Fibroblast of skin of left biceps (primary cell): ENCODE data around the gene SREBF1.

Experiments used
- DNase-seq, 2 experiments: peaks; one replicate each; pipeline ENCODE4 v3.0.0-alpha.2; 2013; ENCODE audit warnings: low read depth in 2 of 2

SREBF1 gene

DNA sequence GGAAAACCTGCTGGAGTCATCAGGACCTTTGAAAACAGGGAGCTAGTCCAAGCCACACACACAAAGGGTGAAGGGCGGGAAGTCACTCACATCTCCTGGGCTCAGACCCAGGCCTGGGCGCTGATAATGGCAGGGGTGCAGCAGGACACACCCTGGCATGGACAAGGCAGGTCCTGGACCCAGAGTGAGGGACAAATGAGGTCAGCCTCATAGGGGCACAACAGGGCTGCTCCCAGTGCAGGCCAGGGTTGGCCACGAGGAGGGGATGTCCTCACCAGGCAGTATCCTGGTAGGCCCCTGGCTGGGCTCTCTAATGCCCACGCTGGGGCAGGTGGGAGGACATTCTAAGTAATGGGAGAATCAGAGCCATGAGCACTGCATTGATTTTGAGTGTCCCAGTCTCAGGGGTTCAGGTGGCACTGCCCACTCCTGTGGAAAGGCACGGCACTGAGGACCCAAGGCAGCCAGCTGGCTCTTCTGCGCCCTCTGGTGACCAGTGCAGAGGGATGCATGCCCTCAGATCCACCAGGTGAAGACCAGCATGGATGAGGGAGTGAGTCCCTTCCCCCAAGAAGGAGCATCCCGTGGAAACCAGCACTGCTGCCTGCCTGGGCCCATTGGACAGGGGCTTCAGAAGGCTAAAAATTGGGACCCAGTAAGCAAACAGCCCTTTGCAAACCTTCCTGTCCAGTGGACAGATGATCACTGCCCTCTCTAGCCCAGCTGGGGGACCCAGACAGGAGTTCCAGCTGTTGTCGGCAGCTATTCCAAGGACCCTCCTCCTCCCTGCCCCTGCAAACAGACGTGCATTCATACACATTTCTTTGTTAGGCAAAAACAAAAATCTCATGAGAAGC lies 23.4 kb upstream of the SREBF1 start:
- DNase-seq, result no peak

DNA sequence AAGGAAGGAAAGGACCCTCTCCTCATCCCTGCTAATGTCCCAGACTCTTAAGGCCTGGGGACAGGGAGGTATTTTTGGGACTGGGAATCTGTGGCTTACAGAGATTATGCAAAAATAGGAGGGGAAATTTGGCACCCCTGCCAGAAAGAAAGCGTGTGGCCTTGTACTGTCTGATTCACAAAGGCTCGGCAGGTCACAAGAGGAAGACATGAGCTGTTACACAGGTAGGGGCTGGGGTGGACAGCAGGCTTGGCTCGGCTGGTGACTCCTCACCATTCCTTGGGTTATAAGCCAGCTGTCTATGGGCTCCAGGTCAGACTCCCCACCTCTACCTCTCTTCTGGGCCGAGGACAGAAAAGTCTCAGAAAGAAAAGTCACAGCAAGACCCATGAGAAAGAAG lies 20.7 kb upstream of the SREBF1 start:
- DNase-seq, result no peak

DNA sequence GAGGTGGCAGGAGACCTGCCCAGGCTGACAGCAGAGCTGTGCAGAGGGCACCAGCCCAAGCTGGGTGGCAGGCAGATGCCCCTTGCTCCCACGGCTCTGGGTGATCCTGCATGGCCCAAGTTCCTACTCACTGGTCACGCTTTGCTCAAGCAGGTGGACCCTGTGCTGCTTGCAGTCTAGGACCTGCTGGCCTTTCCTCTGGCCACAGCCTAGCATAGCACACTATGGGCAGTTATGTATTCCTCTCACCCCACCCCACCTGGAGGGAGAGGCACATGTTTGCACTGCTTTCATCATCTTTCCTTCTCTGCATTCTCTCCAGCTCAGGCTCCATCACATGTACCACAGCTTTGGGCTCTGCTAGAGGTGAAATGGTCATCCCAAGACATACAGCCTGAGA lies 19.6 kb upstream of the SREBF1 start:
- no peak for DNase-seq

DNA sequence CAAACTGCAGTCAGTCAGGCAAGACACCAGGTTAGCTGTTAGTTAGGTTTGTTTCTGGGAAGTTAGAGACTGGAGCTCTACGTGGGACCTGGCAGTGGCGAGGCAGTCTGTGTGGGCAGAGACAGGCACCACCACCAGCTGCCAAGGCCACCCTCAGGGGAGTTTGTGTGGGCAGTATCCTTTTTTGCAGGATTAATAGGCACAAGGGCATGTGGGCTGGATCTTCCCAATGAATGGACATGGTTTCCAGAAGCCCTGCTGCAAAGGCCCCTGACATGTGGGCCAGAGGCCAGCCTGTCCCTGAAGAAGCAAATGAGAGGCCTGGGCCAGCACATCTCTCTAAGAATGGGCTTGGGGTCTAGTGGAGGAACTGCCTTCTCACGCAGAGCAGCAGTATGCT lies 19.2 kb upstream of the SREBF1 start:
- DNase-seq, result no peak

DNA sequence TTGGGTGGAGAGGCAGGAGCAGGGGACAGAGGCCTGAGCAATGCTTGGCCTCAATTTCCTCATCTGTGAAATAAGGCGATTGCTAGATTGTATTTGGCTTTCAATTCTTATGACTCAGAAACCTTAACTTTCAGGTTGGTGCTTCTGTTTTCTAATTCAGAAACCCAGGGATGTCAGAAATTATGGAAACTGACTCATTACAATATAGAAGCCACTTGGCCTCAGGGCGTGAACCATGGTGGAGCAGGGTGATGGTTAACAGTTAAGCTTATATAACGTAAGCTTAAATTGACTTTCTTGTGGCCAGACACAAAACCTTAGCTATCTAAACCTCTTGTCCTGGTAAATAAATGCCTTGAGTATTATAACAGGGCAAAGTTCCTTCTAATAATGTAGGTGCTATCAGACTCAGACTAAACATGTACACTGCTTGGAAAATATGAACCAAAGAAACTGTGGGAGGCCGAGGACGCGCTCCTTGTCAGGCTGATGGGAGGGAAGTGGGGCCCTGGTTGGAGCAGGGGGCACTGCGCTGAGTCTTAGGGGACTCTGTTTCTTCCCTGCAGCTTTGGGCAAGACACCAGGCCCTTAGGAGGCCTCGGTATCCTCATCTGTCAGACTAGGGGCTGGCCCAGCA lies 17.1 kb upstream of the SREBF1 start:
- DNase-seq, result no peak

DNA sequence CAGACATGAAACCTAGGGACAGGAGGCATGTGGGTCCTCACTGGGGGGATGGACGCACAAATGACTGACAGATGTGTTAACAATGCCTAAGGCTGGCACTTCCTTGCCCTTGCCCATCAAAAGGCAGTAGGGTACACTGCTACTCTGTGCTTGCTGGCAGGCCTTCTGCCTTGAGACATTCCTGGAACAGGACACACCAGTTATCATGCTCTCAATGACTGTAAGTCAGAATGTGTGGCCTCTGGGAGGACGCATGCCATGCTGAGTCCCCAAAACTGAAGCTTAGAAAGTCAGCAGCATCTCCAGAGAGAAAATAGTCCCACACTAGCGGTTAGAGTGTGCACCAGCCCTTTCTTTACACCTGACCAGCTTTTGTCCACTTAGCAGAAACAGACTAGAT lies 16.1 kb upstream of the SREBF1 start:
- no peak for DNase-seq

DNA sequence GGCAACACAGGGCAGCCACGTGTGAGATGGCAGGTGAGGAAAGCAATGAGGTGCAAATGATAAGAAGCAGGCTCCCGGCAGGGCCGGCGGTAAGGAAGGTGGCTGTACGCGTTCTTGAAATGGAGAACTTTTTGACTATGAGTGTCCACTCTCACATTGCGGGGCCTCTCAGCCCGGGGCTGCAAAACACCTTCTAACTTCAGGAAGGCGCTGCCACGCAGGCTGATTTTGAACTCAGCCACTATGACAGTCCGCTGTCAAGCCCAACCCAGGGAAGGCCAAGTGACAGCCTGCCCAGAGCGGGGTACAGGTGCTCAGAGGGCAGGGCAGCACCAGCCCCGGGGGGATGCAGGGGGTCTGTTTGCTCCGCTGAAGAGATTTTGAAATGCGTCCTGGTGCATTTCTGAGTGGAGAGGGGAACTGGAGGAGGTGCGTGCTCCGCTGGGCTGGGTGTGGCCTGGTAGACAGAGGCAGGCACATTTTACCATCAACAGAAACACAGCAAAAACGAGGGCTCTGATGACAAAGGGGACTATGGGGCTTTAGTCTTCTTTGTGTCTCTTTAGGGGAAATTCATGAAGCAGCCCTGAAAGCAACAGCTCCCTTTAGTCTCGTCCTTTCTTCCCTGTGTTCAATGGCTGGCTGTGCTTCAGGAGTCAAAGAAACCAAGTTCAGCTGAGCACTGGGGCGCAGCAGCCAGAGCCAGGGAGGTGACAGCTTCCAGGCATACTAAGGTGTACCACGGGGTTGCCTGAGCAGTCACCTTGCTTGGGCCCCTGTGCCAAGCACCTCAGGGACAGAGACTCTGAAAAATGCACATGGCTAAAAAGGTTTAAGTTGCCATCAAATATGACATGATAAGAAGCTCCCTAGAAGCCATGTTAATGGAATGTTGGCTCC lies 14.6 kb upstream of the SREBF1 start:
- no peak for DNase-seq

DNA sequence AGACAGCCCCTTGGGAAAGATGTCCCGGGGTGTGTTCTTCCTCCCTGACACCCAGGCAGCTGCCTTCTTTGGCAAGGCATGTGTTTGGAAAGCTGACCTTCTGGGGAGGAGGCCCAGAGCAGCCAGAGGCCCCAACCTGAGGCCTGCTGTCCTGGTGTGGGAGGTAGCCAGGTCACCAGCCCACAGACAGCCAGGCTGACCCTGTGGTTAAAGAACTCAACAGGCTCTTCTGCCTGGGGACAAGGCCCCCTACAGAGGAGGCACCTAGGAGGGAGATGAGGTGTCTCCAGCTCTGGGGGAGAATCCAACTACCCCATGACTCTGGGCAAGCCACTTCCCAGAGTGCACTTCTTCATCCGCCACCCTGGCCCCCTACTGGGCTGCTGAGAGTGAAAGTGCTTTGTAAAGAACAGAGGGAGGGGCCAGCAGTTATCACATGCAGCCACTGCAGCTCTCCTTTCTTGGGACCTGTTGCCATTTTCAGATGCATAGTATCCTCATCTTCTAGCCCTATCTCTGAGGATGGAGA lies 13.1 kb upstream of the SREBF1 start:
- DNase-seq, result no peak

DNA sequence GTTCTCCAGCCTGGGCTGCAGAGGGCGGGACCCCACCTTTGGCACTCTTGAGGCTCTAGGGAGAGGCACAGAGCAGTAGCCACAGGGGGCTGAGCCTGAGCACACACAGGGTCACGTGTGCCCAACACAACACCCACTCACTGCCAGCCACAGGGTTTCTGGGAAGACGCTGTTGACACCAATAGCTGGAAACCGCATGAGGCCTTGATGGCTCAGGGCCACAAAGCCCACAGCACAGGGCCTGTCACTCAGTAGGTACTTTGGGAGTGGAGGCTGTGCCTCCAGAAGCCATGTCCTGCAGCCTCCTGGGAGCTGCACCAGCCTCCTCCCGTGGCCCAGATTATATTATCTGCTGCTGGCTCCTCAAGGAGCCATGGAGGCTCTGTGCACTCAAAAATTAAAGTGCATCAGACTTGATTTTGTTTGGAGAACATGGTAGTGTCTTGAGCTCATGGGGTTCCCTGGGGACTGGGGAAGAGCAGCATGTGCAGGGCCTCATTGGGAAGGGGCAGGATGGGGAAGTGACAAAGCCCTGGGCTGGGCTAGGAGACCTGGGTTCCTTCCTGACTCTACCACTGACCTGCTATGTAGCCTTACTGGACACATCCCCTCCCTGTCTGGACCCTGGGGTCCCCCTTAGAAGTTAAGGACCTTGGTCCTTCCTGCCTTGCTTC lies 12.5 kb upstream of the SREBF1 start:
- DNase-seq, result no peak

DNA sequence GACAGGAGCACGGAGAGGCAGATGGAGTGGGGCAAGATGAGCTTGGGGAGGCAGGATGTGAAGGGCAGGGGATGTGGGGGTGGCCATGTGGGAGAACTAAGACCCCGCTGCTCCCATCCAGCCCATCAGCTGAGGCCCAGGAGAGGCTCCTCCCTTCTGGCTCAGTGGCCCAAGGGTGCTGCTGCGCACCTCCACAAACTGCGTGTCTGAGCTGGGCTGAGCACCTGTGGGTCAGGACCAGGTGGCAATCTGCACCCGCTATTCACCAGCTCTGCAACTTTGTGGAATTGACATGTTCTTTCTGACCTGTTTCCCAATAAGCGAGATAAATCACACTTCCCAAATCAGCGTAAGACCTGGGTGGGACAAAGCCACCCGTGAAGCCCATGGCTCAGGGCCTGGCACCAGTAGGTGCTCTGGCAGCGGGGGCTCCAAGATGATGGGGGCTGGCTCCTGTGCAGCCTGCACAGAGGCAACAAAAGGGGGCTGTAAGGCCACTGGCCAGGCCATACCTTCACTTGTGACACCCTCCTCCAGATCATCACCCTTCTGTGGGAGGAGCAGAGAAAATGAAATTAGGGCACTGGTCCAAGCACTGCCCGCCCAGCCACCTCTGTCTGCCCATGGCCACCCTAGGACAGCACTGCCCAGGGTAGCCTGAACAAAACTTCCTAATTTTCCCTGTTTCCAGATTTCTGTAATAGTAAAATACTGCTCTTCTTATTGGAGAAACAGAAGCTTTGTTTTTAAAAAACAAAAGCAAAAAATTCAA lies 11.7 kb upstream of the SREBF1 start:
- DNase-seq, result no peak

DNA sequence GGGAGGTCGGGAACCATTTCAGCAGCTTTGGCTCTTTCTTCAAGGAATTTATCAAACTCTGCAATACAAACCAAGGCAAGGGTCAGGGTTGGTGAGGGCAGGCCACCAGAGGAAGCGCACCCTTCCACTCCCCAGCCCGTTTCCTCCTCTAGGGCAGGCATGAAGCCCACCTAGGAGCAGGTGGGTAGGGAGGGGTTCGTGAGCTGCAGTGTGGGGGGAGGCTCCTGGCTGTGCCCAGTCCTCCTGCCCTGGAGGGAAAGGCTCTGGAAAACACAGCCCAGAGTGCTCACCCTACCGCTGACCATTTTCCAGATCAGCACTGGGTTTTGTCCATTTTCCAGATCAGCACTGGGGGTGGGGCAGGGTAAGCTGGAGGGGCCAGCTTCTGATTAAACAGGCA lies 10.9 kb upstream of the SREBF1 start:
- no peak for DNase-seq

DNA sequence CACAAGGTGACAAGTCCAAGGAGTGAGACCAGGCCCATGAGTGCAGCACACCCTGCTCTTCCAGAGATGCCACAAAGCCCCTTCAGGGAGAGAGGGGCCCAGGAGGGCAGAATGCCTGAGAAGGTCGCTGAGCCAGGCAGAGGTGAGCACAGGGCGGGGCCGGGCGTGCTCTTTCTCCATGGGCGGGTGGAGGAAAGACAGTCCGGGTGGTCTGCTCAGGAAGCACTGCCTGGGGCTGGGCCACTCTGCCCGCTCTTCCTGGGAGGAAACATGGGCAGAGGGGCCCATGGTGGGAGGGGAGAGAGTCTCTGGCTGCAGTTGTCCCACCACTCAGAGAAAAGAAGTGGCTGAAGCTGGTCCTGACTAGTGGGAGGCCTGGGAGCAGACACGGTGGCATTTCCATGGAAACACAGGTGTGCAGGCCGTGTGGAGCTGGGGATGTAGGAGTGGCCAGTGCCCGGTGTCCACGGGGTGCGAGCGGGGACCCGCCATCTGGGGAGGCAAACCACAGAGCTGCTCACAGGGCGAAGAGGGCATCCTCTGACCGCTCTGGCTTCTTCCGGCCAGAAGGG lies 10.4 kb upstream of the SREBF1 start:
- no peak for DNase-seq

DNA sequence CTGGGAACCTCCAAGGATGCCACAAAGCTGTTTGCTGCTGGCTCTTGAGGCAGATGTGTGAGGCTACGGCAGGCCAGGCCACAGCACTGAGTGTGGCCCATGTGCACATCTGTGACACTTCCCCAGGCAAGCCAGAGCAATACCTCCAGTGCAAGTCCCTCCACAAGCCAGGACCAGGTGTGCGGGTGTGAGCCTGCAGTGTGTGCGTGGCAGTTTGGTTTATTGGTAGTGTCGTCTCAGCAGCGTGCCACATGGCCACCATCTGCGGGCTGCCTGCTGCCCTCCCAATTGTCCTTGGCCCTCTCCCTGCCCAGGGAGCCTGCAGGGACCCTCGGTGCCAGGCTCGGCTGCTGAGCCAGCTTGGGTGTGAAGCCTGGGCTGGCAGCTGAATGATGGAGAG lies 9.9 kb upstream of the SREBF1 start:
- no peak for DNase-seq

DNA sequence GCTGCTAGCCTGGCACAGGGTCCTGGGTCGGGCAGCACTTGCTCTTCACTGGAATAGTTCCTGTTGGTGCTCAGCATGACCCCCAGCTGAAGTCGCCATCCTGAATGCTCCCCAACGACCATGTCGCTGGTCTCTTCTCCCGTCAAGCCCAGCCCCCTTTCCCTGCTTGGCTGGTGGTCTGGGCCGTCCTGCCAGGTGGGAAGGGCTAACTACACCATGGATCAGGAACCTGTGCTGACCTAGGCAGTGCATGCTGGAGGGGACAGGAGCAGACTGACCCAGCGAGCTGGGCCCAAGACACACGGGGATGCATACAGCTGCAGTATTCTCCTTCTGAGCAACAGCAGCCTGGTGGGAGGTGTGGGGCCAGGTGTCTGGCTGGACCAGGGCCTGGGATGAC lies 9.2 kb upstream of the SREBF1 start:
- DNase-seq, result no peak

DNA sequence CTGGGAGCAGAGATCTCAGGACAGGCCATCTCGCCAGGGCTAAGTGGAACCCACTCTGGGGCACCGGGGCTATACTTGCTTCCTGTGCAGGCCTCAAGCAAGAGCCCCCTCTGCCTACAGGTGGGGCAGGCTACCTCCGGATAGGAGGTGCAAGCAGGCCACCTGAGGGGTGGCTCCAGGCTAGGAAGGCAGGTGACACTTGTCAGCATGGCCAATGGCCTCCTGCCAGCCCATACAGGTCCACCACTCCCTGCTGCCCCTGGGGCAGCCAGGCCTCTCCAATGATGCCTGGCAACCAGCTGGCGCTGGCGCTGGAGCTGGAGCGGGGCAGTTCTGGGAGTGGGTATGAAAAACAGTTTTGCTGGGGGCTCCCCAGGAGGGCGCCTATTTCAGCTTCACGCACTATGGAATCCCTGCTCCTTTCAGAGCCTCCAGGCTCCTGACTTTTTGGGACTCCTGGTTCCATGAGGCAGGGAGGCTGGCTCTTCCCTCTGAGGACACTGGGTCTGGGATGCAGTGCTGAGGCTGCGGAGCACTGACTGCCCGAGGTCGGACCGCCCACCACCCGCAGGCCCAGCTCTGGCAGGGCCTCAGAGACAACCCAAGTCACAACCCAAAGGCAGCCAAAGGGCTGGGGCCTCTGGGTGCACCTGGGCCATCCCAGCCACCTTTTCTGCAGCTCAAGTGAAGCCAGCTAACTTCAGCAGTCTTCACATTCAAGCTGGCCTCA lies 8.4 kb upstream of the SREBF1 start:
- no peak for DNase-seq

DNA sequence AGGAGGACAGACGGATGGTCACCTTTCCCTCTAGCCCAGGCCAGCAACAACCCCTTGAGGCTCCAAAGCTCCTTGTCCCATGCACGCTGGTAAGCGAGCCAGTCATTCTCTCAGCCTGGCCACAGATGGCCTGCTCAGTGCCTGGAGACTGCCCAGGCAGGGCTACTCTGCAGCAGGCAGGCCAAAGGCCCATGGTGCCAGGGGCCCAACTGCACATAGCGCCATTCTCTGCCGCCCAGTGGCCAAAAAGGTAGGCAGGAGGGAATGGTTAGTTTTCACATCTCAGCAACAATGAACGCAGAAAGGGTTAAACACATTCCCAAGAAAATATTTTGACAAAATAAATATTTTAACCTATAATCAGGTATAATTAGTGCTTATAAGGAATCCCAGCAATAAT lies 7.7 kb upstream of the SREBF1 start:
- DNase-seq, result no peak

DNA sequence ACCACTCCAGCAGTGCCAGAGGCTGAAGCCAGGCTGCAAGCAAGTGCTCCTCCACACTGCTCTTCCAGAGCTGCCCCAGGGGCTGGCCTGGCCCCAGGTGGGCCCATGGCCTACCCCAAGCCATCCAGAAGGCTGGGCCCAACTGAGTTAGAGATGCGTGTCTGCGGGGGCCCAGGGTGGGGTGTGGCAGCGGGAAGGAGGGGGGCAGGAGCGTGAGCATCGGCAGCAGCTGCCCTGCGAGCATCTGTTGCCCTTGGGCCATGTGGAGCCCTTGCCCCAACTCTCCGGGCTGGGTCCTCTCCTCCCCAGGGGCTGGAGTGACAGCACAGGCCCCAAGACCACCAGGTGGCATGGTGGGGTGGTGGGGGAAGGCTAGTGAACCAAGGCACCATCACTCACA lies 7.3 kb upstream of the SREBF1 start:
- no peak for DNase-seq

DNA sequence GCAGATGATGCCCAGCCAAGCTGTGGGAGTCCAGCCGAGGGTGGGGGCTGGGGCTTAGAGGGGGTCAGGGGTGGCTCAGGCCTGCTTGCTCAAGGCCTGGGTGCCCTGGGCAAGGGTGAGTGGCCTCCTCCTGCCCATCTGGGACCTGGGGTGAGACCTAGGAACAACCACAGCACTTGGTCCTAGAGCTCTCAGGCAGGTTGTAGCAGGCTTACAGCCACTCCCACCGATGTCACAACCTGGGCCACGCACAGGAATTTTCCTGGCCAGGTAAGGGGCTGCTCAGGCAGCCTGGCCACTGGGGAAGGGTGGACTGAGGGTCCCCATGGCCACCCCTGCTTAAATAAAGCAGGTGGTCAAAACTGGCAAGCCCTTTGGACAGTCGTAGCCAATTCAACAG lies 6.3 kb upstream of the SREBF1 start:
- DNase-seq, result no peak

DNA sequence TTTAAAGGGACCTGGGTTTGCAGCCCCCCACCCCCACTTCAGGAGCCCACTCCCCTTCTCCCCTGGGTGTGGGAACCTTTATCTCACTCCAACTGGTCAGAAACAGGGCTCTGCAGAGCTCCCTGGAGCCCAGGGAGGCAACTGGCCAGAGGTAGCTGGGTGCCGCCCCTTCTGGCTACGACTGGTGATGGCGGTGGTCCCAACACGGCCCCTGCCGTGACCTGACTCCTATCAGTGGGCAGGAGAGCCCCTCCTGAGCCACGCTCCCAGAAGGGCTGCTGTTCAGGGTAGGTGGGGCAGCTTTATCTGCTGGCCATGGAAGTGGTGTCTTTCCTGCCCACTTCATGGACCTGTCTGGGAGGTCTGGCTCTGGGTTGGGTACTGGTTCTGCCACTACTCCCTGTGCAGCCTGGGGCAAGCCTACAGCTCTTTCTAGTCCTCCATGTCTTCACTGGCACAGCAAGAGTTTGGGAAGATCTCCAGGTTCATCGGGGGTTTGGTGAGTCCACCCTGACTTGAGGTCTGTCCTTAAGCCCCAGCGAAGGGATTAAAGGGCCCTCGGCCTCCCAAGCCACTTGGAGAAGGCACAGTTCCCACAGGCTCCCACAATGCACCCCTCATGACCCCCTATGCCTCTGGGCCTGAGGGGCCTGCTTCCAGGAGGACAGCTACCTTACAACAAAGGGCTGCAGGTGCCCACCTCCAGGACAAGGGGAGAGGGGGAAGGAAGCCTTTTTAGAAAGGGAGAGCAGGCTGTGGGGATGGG lies 5.5 kb upstream of the SREBF1 start:
- no peak for DNase-seq
